ENCODE results near the gene AVPI1. TPM values are rescaled to one million over a fixed set of nuclear protein-coding genes. Genes with fewer than 3 reads are reported as not detected.

Gene AVPI1
- total and polyA plus RNA-seq, 4 donors, result 15.1 to 26.8 (median 17.8) TPM

DNA sequence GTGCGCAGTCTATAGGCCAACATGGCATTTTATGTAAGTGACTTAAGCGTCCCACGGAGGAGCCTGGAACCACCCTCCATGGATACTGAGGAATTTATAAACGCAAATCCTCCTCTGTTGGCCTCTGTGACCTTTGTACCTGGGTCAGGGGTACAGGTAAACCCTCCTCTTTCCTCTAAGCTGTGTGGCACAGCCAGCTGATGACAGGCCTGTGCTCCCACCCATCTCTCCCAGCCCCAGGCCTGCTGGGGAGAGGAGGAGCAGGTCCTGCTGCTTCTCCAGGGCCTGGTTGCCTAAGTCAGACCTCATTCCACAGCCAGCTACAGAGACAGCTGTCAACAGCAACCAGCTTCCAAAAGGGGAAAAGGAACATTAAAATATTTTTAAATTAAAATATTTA lies 5.0 kb downstream of the AVPI1 start:
- H3K27ac ChIP-seq (ENCODE audit: low read depth in 1 of 2, low read length in 1 of 2), result no peak overlapping the region
- H3K9ac ChIP-seq (ENCODE audit: insufficient read depth in 1 of 2, low read length in 2 of 2), result no peak overlapping the region
- no peak for DNase-seq
- 90 to 95% methylated on average over 4 of the region's 4 CpGs for WGBS, 2 donors
- no peak overlapping the region for H3K4me3 ChIP-seq
- peaks cover 0 to 1% (median 0%) of the 10 kb centered on the region in 4 donors for H3K9me3 ChIP-seq (ENCODE audit: control insufficient read depth in 4 of 4, insufficient read depth in 3 of 4, low read length in 3 of 4)
- H3K4me1 ChIP-seq (ENCODE audit: control insufficient read depth in 5 of 5, insufficient read depth in 5 of 5, low read length in 5 of 5), result peaks cover 0 to 27% (median 7%) of the 10 kb centered on the region in 5 donors
- TF ChIP-seq, protein P1, sequence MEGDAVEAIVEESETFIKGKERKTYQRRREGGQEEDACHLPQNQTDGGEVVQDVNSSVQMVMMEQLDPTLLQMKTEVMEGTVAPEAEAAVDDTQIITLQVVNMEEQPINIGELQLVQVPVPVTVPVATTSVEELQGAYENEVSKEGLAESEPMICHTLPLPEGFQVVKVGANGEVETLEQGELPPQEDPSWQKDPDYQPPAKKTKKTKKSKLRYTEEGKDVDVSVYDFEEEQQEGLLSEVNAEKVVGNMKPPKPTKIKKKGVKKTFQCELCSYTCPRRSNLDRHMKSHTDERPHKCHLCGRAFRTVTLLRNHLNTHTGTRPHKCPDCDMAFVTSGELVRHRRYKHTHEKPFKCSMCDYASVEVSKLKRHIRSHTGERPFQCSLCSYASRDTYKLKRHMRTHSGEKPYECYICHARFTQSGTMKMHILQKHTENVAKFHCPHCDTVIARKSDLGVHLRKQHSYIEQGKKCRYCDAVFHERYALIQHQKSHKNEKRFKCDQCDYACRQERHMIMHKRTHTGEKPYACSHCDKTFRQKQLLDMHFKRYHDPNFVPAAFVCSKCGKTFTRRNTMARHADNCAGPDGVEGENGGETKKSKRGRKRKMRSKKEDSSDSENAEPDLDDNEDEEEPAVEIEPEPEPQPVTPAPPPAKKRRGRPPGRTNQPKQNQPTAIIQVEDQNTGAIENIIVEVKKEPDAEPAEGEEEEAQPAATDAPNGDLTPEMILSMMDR (IDR thresholded peaks at IDR 0.05; ENCODE audit: control extremely low read depth, extremely low read depth), result no peak
- ATAC-seq (ENCODE audit: insufficient read depth, low FRiP score), result no peak
- H3K36me3 ChIP-seq (ENCODE audit: control insufficient read depth in 4 of 4, insufficient read depth in 4 of 4, low read length in 4 of 4), result peaks cover 5 to 21% (median 7%) of the 10 kb centered on the region in 4 donors
- no peaks in the 10 kb centered on the region for H3K27me3 ChIP-seq (ENCODE audit: control insufficient read depth in 3 of 3, insufficient read depth in 3 of 3, low read length in 2 of 3)

DNA sequence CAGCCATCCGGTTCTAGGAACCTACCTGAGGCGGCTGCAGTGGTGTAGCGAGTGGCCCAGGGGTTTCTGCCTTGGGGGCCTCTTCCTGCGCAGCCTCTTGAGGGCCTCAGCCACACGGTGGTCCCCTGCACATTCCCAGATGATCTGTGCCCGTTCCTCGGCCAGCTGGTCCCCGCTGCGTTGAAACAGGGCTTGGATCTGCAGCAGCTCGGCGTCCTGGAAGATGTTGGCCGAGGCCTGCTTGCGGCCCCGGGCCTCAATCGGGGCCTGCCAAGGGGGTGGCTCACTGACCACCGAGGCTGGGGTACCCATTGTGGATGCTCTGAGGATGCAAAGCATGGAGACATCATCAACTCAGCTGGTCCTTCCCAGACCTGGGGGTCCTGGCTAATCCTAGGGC lies 7.4 kb downstream of the AVPI1 start:
- peaks cover 0 to 9% (median 0%) of the 10 kb centered on the region in 5 donors for H3K4me1 ChIP-seq (ENCODE audit: control insufficient read depth in 5 of 5, insufficient read depth in 5 of 5, low read length in 5 of 5)

DNA sequence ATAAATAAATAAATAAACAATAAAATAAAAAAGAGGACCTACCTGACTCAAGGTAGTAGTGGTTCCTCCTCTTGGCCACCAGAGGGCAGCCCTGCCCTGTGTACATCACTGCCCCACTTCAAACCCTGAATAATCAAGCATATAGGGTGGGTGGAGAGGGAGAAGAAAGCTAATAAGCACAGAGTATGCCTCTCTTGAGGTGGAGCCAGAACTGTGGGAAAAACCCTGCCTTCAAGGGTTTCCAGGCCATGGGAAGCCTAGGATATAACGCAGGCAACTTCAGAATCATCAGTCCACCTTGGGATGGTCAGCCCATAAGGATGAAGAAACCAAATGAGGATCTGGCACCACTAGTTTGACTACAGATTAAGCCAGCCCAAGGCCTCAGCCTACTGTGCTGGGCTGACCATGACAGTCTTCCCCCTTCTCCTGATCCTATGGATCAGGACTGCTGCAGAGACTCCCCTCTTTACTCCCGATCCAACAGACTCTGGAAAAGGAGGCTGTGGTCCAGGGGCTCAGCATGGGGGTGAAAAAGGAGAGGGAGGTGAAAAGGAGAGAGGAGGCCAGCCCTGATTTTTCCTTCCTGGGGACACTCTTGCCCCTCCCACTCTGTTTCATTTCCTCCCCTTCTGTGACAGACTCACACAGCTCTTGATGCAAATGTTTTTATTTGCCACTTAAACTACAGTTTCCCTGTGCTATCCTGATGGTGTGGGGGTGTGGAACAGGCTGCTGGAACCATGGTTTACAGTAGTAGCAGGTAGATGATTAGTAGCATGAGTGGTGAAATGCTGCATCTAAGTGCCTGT lies 10.1 kb downstream of the AVPI1 start:
- peak; percentile 73 for ATAC-seq (ENCODE audit: insufficient read depth, low FRiP score)
- Histone ChIP-seq H3K4me3 (no peak overlapping the region), H3K27me3 (ENCODE audit: control insufficient read depth in 3 of 3, insufficient read depth in 3 of 3, low read length in 2 of 3) (no peaks in the 10 kb centered on the region), H3K27ac (ENCODE audit: low read depth in 1 of 2, low read length in 1 of 2) (no peak overlapping the region), H3K9ac (ENCODE audit: insufficient read depth in 1 of 2, low read length in 2 of 2) (no peak overlapping the region), H3K9me3 (ENCODE audit: control insufficient read depth in 4 of 4, insufficient read depth in 3 of 4, low read length in 3 of 4) (no peaks in the 10 kb centered on the region), H3K36me3 (ENCODE audit: control insufficient read depth in 4 of 4, insufficient read depth in 4 of 4, low read length in 4 of 4) (peaks cover 11 to 45% (median 27%) of the 10 kb centered on the region in 4 donors), H3K4me1 (ENCODE audit: control insufficient read depth in 5 of 5, insufficient read depth in 5 of 5, low read length in 5 of 5) (no peaks in the 10 kb centered on the region)
- peak; percentile 22 to 51 (median 28) for DNase-seq
- TF ChIP-seq, protein P1 (IDR thresholded peaks at IDR 0.05; ENCODE audit: control extremely low read depth, extremely low read depth), result peak; percentile 84
- WGBS, 2 donors, result 91 to 100% methylated on average over 2 of the region's 2 CpGs

More for the DNA sequence above, 7.4 kb downstream of the AVPI1 start:
- Histone ChIP-seq H3K9ac (ENCODE audit: insufficient read depth in 1 of 2, low read length in 2 of 2) (no peak overlapping the region), H3K27me3 (ENCODE audit: control insufficient read depth in 3 of 3, insufficient read depth in 3 of 3, low read length in 2 of 3) (no peaks in the 10 kb centered on the region), H3K27ac (ENCODE audit: low read depth in 1 of 2, low read length in 1 of 2) (no peak overlapping the region), H3K9me3 (ENCODE audit: control insufficient read depth in 4 of 4, insufficient read depth in 3 of 4, low read length in 3 of 4) (peaks cover 0 to 1% (median 0%) of the 10 kb centered on the region in 4 donors), H3K36me3 (ENCODE audit: control insufficient read depth in 4 of 4, insufficient read depth in 4 of 4, low read length in 4 of 4) (peaks cover 7 to 34% (median 15%) of the 10 kb centered on the region in 4 donors), H3K4me3 (no peak overlapping the region)
- no peak for ATAC-seq (ENCODE audit: insufficient read depth, low FRiP score)
- WGBS, 2 donors, result 95% methylated on average over 16 of the region's 16 CpGs
- TF ChIP-seq, protein P1 (IDR thresholded peaks at IDR 0.05; ENCODE audit: control extremely low read depth, extremely low read depth), result no peak
- DNase-seq, result no peak
